ENCODE results near the gene ENPP7.

GRCh38 chr17:79691931-79692330 lies 38.8 kb upstream of the ENPP7 start:
- no peak for TF ChIP-seq POLR2AphosphoS5 (IDR thresholded peaks at IDR 0.05; ENCODE audit: low read depth, low read length)
- TF ChIP-seq REST (IDR thresholded peaks at IDR 0.05; ENCODE audit: insufficient read depth in 1 of 2, low read depth in 2 of 2, low read length in 2 of 2), result no peak
- TF ChIP-seq TAF1 (IDR thresholded peaks at IDR 0.05; ENCODE audit: borderline replicate concordance, insufficient read depth, low read length), result no peak
- no peak for TF ChIP-seq FOXP2 (optimal IDR thresholded peaks at IDR 0.05; ENCODE audit: borderline replicate concordance, extremely low read depth, extremely low read length, insufficient read depth)
